GM18873 (cell line): ENCODE measurements around the gene NFE2.
"Not testable (repeated sequence)": the region's sequence is repeated elsewhere in the genome, so short reads cannot be mapped to it uniquely, and the experiment has no call there.

Source experiments
- ATAC-seq: cut with Tn5 transposase; IDR thresholded peaks from one replicate; pipeline ENCODE4 v1.9.1; 2021; ENCODE audit warnings: mild to moderate bottlenecking, moderate library complexity, moderate number of reproducible peaks; ENCODE audit not compliant: unreplicated experiment, low FRiP score

The NFE2 gene

GRCh38 chr12:54300732-54301427 is at the start of gene NFE2:
TSS of gene NFE2 (minus strand) at chr12:54301015. CDS start at chr12:54295248, 5,767 bp downstream.
- ATAC-seq, result no peak

- ATAC-seq, result no peak
These were observed 48.9 kb upstream of the NFE2 start for GRCh38 chr12:54349679-54350078.

GRCh38 chr12:54349036-54349435 is 48.2 kb upstream of the NFE2 start:
- no peak for ATAC-seq

DNA sequence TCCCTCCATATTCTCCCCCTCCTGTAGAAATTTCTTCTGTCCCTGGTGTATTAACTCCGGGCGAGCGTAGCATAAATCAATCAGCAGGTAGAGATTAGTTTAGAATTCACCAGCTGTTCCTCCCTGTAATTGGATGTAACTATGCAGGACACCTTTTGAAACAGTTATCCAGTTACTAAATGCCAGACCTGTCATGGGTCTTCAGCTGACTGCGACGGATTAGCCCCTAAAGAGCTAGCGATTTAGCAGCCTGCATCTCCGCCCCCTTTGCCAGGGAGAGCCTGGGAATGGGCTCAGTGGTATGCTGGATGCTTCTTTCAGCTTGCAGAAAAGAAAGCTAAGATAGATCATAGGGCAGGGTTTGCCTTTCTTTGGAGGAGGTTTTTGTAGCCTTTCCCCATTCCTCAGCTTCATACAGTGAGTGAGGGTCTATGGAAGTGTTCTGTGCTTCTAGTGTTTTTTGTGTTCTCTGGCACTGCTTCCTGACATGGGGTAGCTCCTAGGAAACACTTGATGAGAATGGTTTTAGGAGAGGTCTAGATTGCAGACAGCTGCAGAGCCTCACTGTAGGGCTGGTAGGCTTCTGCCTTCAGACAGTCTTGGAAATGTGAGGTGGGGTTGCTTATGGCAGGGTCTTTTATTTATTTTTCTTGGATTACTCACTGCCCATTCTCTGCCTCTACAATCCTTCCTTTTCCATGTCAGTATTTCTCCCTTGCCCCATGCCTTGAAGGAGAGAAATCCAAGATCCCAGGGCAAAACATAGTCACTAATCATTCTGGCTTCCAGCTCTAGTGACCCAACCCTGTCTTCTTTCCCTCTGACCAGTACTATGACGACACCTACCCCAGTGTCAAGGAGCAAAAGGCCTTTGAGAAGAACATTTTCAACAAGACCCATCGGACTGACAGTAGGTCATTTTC is 40.8 kb upstream of the NFE2 start:
- no peak for ATAC-seq

- no peak for ATAC-seq
These were observed 40.0 kb upstream of the NFE2 start for GRCh38 chr12:54340846-54341245.

- ATAC-seq, result no peak
These were observed 38.0 kb upstream of the NFE2 start for GRCh38 chr12:54338698-54339296.

GRCh38 chr12:54337854-54338650 is 37.2 kb upstream of the NFE2 start:
- no peak for ATAC-seq

GRCh38 chr12:54337280-54337842 is 36.5 kb upstream of the NFE2 start:
- ATAC-seq, result no peak

DNA sequence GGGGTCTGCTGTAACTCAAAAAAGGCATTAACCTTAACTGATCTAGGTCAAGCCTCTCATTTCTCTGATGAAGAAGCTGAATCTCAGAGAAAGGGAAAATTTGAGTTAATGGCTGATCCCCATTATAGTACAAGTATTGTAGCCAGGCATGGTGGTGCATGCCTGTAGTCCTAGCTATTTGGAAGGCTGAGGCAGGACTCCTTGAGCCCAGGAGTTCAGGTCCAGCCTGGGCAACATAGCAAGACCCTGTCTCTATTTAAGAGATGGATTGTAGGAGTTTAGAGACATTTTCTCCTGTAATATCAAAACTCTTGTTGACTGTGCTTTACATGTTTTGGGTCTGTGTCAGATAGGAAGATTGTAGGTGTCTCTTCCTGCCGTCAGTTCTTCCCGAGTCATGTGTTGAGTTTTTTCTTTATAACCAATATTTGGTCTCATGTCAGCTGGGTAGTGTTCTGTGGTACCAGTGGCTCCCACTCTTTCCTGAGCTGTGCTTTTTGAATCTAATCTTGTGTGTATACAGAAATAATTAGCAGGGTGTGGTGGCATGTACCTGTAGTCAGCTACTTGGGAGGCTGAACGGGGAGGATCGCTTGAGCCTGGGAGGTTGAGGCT is 32.7 kb upstream of the NFE2 start:
- ATAC-seq, result no peak

GRCh38 chr12:54331461-54331860 is 30.6 kb upstream of the NFE2 start:
- ATAC-seq, result no peak

DNA sequence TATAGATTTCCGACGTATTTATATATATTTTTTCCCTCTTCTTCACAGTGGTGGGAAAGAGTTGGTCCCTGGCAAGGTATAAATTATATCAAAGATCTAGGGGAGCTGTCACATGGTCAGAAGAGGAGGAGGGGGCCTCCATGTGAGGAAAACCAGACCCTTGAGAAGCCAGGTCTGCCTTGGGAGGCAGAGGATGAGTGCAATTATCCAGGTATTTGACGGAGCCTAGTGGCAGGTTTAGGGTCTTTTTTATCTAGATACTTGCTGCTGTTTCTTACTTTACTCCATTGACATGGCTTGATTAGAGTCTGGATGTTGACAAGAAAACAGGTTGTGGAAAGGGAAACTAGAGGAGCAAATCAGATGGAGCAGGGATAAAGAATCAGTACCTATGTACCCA is 29.6 kb upstream of the NFE2 start:
- no peak for ATAC-seq

- ATAC-seq, result no peak
These were observed 28.9 kb upstream of the NFE2 start for GRCh38 chr12:54329759-54330158.

GRCh38 chr12:54328595-54329337 is 28.0 kb upstream of the NFE2 start:
- ATAC-seq, result no peak

DNA sequence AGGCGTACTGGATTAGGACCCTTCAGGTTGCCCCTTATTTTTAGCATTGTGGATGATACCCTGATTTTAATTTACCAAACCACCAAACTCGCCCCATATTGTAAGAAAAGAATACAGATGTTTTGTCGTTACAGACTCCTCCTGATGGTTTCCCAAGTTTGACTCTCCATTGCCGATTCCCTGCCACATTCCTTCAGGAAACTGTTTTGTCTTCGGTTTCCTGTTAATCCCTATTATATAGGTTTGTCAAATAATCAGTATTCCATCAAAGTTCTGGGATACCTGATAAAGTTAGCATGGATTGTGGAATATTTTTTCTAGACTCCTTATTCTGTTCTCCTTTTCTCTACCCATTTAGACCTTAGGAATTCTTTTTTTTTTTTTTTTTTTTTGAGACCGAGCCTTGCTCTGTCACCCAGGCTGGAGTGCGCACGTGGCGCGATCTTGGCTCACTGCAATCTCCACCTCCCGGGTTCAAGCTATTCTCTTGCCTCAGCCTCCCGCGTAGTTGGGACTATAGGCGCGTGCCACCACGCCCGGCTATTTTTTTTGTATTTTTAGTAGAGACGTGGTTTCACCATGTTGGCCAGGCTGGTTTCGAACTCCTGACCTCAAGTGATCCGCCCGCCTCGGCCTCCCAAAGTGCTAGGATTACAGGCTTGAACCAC is 24.8 kb upstream of the NFE2 start:
- not testable (repeated sequence) for ATAC-seq

DNA sequence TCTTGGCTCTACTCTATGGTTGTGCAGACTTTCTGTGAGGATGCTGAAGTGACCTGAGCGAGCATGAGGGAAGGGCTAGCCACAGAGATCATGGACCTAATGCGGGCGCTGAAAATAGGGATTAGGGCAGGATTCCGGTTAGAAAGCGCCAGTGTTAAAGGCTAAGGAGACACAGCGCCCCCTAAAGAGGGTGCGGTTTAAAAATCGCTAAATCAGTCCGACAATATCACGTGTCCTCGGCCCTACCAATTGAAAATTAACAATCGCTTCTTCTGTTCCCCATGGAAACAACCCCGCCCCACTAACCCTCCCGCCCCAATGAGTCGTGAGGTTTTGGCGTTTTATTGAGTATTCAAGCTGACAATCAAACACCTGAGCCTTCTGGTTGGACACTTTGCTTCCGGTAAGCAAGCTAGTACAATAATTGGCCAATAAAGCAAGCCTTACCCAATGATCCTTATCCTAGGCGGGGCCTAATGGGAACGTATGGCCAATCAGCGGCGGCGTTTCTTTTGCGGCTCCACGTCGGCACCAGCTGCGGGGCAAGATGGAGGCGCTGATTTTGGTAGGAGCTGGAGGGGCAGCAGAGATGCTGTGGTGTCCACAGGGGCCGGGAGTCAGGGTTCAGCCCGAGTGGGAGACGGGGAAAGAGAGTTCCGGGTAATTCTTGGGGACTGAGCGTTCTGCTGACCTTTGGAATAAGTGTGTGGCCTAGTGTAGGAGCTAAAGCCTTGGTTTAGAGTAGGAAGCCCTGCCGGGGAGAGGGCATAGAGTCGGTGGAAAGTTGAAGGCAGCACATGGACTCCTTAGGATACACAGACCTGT is 24.0 kb upstream of the NFE2 start, which contains the start of gene COPZ1:
COPZ1 (plus strand) TSS at position 515 of the 825 bp plus-strand sequence; CDS start at position 548, 33 bp downstream.
- ATAC-seq, result peak; percentile 99

DNA sequence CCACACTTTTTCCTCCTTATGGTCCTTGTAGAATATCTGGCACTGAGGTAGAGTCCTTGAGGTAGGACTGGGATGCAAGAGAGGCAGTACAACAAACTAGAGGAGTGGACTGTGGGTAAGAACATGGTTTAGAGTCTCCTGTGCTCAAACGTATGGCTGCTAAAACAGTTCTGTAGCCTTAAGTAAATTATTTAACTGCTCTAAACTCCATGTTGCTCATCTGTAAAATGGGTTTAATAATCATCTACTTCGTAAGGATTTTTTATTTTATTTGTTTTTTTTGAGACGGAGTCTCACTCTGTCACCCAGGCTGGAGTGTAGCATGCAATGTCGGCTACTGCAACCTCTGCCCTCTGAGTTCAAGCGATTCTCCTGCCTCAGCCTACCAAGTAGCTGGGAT is 20.5 kb upstream of the NFE2 start:
- no peak for ATAC-seq

DNA sequence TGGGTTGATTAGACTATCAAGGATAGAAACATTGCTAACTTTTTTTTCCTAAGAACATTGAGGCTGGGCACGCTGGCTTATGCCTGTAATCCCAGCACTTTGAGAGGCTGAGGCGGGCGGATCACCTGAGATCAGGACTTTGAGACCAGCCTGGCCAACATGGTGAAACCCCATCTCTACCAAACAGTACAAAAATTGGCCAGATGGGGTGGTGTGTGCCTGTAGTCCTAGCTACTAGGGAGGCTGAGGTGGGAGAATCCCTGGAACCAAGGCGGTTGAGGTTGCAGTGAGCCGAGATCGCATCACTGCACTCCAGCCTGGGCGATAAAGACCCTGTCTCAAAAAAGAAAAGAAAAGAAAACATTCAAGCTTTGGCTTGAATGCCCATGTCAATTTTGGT is 11.5 kb upstream of the NFE2 start:
- not testable (repeated sequence) for ATAC-seq
